Vagina (tissue), 2 donors: ENCODE data around the gene GPC1. TPM values are rescaled to one million over a fixed set of nuclear protein-coding genes. Genes with fewer than 3 reads are reported as not detected.

Source experiments
- DNase-seq, 2 donors: peaks; one replicate each; pipeline ENCODE4 v3.0.0-alpha.2; 2017; ENCODE audit errors: extremely low spot score in 2 of 2
- H3K27ac ChIP-seq: fragments of 200-600 bp; sonication (generic); one replicate; pipeline ENCODE4 v1.5.1; 2019
- H3K27me3 ChIP-seq: fragments of 200-600 bp; sonication (generic); one replicate; pipeline ENCODE4 v1.5.1; 2019
- H3K36me3 ChIP-seq, 2 donors: fragments of 200-600 bp; sonication (generic); one replicate each; pipeline ENCODE4 v1.5.1; 2017 to 2019
- H3K4me1 ChIP-seq: fragments of 200-600 bp; sonication (generic); one replicate; pipeline ENCODE4 v1.5.1; 2019
- H3K4me3 ChIP-seq, 2 donors: fragments of 200-600 bp; sonication (generic); 1 replicate in 1 of 2; 2 replicates in 1 of 2; pipeline ENCODE4 v1.5.1; 2016 to 2019
- H3K9me3 ChIP-seq: fragments of 200-600 bp; sonication (generic); one replicate; pipeline ENCODE4 v1.5.1; 2019
- POLR2A ChIP-seq, 2 donors: fragments of 450-650 bp; IDR thresholded peaks; one replicate each; pipeline ENCODE4 v1.6.1; 2017; ENCODE audit warnings: antibody characterized with exemption in 2 of 2, mild to moderate bottlenecking in 2 of 2, moderate library complexity in 2 of 2
- POLR2AphosphoS5 ChIP-seq, 2 donors: sonication (generic); formaldehyde crosslinking; IDR thresholded peaks; one replicate each; pipeline ENCODE4 v1.9.0; 2017; ENCODE audit warnings: antibody characterized with exemption in 2 of 2, mild to moderate bottlenecking in 2 of 2, low read depth in 1 of 2; ENCODE audit not compliant: insufficient read depth in 1 of 2
- intact Hi-C: fragments of 100-400 bp; cut with DNase I; formaldehyde crosslinking; loops from one replicate; pipeline ENCODE4 v1.15.1; 2023
- total RNA-seq: library from RNA; depleted of rRNA; stranded (reverse); fragments of >200 nt; gene quantifications from one replicate; pipeline ENCODE4 v1.2.3, GENCODE V29; 2016
- TF ChIP-seq, protein P1 (sequence below), 3 experiments: fragments of 450-650 bp in 2 of 3; fragments of 200-600 bp in 1 of 3; sonication (generic) in 1 of 3; IDR thresholded peaks; one replicate each; pipeline ENCODE4 v1.5.1; 2017 to 2019; ENCODE audit warnings: antibody characterized with exemption in 3 of 3, mild to moderate bottlenecking in 2 of 3, moderate library complexity in 2 of 3

GPC1 gene
- total RNA-seq, 1 donor from 2014 or later = 73.2 TPM

GRCh38 chr2:240462073-240462706, 26.7 kb downstream of the GPC1 start:
- H3K27ac ChIP-seq = no peak overlapping the region
- TF ChIP-seq POLR2AphosphoS5 (IDR thresholded peaks at IDR 0.05; ENCODE audit: insufficient read depth in 1 of 2, low read depth in 1 of 2) = no peak
- TF ChIP-seq POLR2A (IDR thresholded peaks at IDR 0.05) = no peak
- TF ChIP-seq, protein P1, sequence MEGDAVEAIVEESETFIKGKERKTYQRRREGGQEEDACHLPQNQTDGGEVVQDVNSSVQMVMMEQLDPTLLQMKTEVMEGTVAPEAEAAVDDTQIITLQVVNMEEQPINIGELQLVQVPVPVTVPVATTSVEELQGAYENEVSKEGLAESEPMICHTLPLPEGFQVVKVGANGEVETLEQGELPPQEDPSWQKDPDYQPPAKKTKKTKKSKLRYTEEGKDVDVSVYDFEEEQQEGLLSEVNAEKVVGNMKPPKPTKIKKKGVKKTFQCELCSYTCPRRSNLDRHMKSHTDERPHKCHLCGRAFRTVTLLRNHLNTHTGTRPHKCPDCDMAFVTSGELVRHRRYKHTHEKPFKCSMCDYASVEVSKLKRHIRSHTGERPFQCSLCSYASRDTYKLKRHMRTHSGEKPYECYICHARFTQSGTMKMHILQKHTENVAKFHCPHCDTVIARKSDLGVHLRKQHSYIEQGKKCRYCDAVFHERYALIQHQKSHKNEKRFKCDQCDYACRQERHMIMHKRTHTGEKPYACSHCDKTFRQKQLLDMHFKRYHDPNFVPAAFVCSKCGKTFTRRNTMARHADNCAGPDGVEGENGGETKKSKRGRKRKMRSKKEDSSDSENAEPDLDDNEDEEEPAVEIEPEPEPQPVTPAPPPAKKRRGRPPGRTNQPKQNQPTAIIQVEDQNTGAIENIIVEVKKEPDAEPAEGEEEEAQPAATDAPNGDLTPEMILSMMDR (IDR thresholded peaks at IDR 0.05) = no peak
- DNase-seq = no peak
- no peak overlapping the region for H3K4me3 ChIP-seq
- H3K4me1 ChIP-seq = peaks cover 9% of the 10 kb centered on the region
- no peaks in the 10 kb centered on the region for H3K27me3 ChIP-seq
- H3K9me3 ChIP-seq = no peaks in the 10 kb centered on the region
- peaks cover 0 to 15% of the 10 kb centered on the region in 2 donors for H3K36me3 ChIP-seq
- intact Hi-C loops = no loop called here

- Histone ChIP-seq H3K4me1 (peaks cover 3% of the 10 kb centered on the region), H3K9me3 (no peaks in the 10 kb centered on the region), H3K36me3 (peaks cover 0 to 15% of the 10 kb centered on the region in 2 donors), H3K4me3 (no peak overlapping the region), H3K27me3 (no peaks in the 10 kb centered on the region), H3K27ac (no peak overlapping the region)
- TF ChIP-seq POLR2A (IDR thresholded peaks at IDR 0.05) = no peak
- TF ChIP-seq POLR2AphosphoS5 (IDR thresholded peaks at IDR 0.05; ENCODE audit: insufficient read depth in 1 of 2, low read depth in 1 of 2) = peak in 1 of 2 donors; percentile 10
- intact Hi-C loops = no loop called here
- no peak for DNase-seq
These were observed 27.3 kb downstream of the GPC1 start for GRCh38 chr2:240462707-240463273.

GRCh38 chr2:240463274-240463865, 27.9 kb downstream of the GPC1 start:
- no peaks in the 10 kb centered on the region for H3K27me3 ChIP-seq
- TF ChIP-seq, protein P1 (IDR thresholded peaks at IDR 0.05) = no peak
- TF ChIP-seq POLR2A (IDR thresholded peaks at IDR 0.05) (no peak), POLR2AphosphoS5 (IDR thresholded peaks at IDR 0.05; ENCODE audit: insufficient read depth in 1 of 2, low read depth in 1 of 2) (no peak)
- H3K27ac ChIP-seq = no peak overlapping the region
- H3K36me3 ChIP-seq = peaks cover 0 to 15% of the 10 kb centered on the region in 2 donors
- H3K4me1 ChIP-seq = no peaks in the 10 kb centered on the region
- H3K4me3 ChIP-seq = no peak overlapping the region
- peak in 1 of 2 donors; percentile 86 for DNase-seq
- no peaks in the 10 kb centered on the region for H3K9me3 ChIP-seq
- intact Hi-C loops = no loop called here

- TF ChIP-seq, protein P1 (IDR thresholded peaks at IDR 0.05) = no peak
- no peak for TF ChIP-seq POLR2AphosphoS5 (IDR thresholded peaks at IDR 0.05; ENCODE audit: insufficient read depth in 1 of 2, low read depth in 1 of 2)
- TF ChIP-seq POLR2A (IDR thresholded peaks at IDR 0.05) = no peak
- Histone ChIP-seq H3K27ac (no peak overlapping the region), H3K36me3 (peaks cover 0 to 15% of the 10 kb centered on the region in 2 donors), H3K4me1 (no peaks in the 10 kb centered on the region), H3K9me3 (no peaks in the 10 kb centered on the region), H3K27me3 (no peaks in the 10 kb centered on the region), H3K4me3 (no peak overlapping the region)
- peak; percentile 85 to 88 for DNase-seq
- intact Hi-C loops = no loop called here
These were observed 28.5 kb downstream of the GPC1 start for GRCh38 chr2:240463866-240464481.

DNA sequence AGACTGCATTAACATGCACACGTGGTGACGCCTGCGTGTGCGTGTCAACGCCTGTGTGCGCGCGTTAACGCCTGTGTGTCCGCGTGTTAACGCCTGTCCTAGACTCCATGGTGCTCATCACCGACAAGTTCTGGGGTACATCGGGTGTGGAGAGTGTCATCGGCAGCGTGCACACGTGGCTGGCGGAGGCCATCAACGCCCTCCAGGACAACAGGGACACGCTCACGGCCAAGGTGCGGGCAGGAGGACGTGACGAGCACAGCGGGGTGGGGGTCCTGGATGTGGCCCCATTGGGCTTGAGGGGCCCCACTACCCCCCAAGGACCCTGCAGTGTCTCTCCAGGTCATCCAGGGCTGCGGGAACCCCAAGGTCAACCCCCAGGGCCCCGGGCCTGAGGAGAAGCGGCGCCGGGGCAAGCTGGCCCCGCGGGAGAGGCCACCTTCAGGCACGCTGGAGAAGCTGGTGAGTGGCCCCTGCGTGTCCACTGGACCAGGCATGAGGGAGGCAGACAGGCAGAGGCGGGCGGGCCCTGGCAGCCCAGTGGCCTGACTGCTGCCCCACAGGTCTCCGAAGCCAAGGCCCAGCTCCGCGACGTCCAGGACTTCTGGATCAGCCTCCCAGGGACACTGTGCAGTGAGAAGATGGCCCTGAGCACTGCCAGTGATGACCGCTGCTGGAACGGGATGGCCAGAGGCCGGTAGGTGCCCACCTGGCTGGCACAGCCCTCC, 29.2 kb downstream of the GPC1 start:
- no peaks in the 10 kb centered on the region for H3K27me3 ChIP-seq
- no peak overlapping the region for H3K4me3 ChIP-seq
- no peak for TF ChIP-seq POLR2A (IDR thresholded peaks at IDR 0.05)
- TF ChIP-seq, protein P1 (IDR thresholded peaks at IDR 0.05) = no peak
- no peak for TF ChIP-seq POLR2AphosphoS5 (IDR thresholded peaks at IDR 0.05; ENCODE audit: insufficient read depth in 1 of 2, low read depth in 1 of 2)
- H3K4me1 ChIP-seq = no peaks in the 10 kb centered on the region
- intact Hi-C loops = no loop called here
- no peaks in the 10 kb centered on the region for H3K9me3 ChIP-seq
- no peak overlapping the region for H3K27ac ChIP-seq
- H3K36me3 ChIP-seq = peaks cover 0 to 15% of the 10 kb centered on the region in 2 donors
- peak in 1 of 2 donors; percentile 93 for DNase-seq
